ENCODE data around the gene PLAAT2.

DNA sequence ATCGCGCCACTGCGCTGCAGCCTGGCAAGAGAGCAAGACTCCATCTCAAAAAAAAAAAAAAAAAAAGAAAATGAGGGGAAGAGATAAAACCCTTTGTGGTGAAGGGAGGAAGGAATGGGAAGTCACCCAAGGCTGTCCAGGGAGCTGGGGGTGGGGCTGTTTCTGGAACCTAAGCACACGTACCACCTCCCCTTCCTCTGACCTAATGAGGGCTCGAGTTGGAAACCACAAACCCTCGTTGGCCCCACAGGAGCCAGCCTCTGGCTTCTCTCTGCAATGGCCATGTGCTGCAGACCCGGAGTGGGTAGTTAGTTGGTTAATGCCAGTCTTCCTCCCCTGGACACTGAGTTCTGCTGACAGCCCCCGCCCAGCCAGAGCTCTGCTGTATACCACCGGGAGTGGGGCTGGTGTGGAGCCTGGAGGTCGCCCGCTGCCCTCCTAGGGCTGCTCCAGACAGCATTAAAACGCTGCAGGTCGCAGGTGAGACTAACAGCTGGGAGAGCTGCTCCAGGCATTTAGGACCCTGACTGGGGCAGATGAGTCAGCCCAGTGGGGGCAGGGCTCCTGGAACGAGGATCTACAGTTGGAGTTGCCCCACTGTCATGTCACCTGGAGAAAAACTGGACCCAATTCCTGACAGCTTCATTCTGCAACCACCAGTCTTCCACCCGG lies 57.2 kb downstream of the PLAAT2 start, which contains the start of gene LGALS12:
- TF ChIP-seq POLR2AphosphoS5 (IDR thresholded peaks at IDR 0.05) (no peak), CTCF (IDR thresholded peaks at IDR 0.05) (no peak), POLR2A (IDR thresholded peaks at IDR 0.05) (no peak)

Measured in breast epithelium (tissue), 3 donors.